GM18498 (cell line): ENCODE measurements around the gene MELTF.
"Not testable (repeated sequence)": the region's sequence is repeated elsewhere in the genome, so short reads cannot be mapped to it uniquely, and the experiment has no call there.

Experiments used
- ATAC-seq: cut with Tn5 transposase; IDR thresholded peaks from one replicate; pipeline ENCODE4 v1.9.1; 2021; ENCODE audit warnings: mild to moderate bottlenecking, moderate library complexity; ENCODE audit not compliant: unreplicated experiment

The MELTF gene

GRCh38 chr3:197029511-197030167 is at the start of gene MELTF:
TSS of gene MELTF (minus strand) at chr3:197029817. CDS start at chr3:197029702, 115 bp downstream.
- peak; percentile 84 for ATAC-seq

GRCh38 chr3:197076415-197076814 is 46.8 kb upstream of the MELTF start:
- ATAC-seq = no peak

- ATAC-seq = no peak
These were observed 38.5 kb upstream of the MELTF start for GRCh38 chr3:197068077-197068476.

GRCh38 chr3:197064771-197065170 is 35.2 kb upstream of the MELTF start:
- no peak for ATAC-seq

- ATAC-seq = no peak
These were observed 32.8 kb upstream of the MELTF start for GRCh38 chr3:197062446-197062845.

- ATAC-seq = not testable (repeated sequence)
These were observed 22.0 kb upstream of the MELTF start for GRCh38 chr3:197051637-197052036.

- ATAC-seq = no peak
These were observed 20.9 kb upstream of the MELTF start for GRCh38 chr3:197050511-197050910.

- no peak for ATAC-seq
These were observed 12.9 kb upstream of the MELTF start for GRCh38 chr3:197042539-197042938.

- no peak for ATAC-seq
These were observed 12.4 kb upstream of the MELTF start for GRCh38 chr3:197041875-197042488.

- no peak for ATAC-seq
These were observed 11.0 kb upstream of the MELTF start for GRCh38 chr3:197040658-197041057.

GRCh38 chr3:197038679-197039462 is 9.3 kb upstream of the MELTF start:
- ATAC-seq = no peak

- ATAC-seq = no peak
These were observed 6.0 kb upstream of the MELTF start for GRCh38 chr3:197035577-197035976.

- ATAC-seq = not testable (repeated sequence)
These were observed 5.2 kb upstream of the MELTF start for GRCh38 chr3:197034778-197035177.

- not testable (repeated sequence) for ATAC-seq
These were observed 4.1 kb upstream of the MELTF start for GRCh38 chr3:197033764-197034163.

GRCh38 chr3:197031315-197032285 is 2.0 kb upstream of the MELTF start:
- no peak for ATAC-seq

- ATAC-seq = no peak
These were observed 1.0 kb upstream of the MELTF start for GRCh38 chr3:197030379-197031314.

GRCh38 chr3:197028728-197029510 is 698 bp downstream of the MELTF start:
- peak; percentile 39 for ATAC-seq

- ATAC-seq = no peak
These were observed 1.5 kb downstream of the MELTF start for GRCh38 chr3:197027896-197028727.
